Central memory CD8-positive, alpha-beta T cell (primary cell): ENCODE measurements around the gene ANXA10.

Experiments
- ATAC-seq: fragments of 150-1000 bp; cut with Tn5 transposase; replicated peaks from 2 replicates; pipeline ENCODE4 v1.10.0; 2022; ENCODE audit warnings: mild to moderate bottlenecking, moderate FRiP score, moderate number of reproducible peaks; ENCODE audit not compliant: poor library complexity, severe bottlenecking; ENCODE audit errors: extremely low read depth
- DNase-seq, 2 donors: peaks; one replicate each; pipeline ENCODE4 v3.0.0; 2021; ENCODE audit warnings: low spot score in 2 of 2
- H3K27ac Mint-ChIP-seq: one replicate; pipeline ENCODE4 v1.8.0; 2022; ENCODE audit warnings: low read depth, mild to moderate bottlenecking, moderate library complexity, mixed read lengths
- H3K27me3 Mint-ChIP-seq: one replicate; pipeline ENCODE4 v1.8.0; 2022; ENCODE audit warnings: mixed read lengths
- H3K36me3 Mint-ChIP-seq: one replicate; pipeline ENCODE4 v1.8.0; 2022; ENCODE audit warnings: mild to moderate bottlenecking, moderate library complexity, mixed read lengths; ENCODE audit not compliant: insufficient read depth
- H3K4me1 Mint-ChIP-seq: one replicate; pipeline ENCODE4 v1.8.0; 2022; ENCODE audit warnings: mixed read lengths
- H3K4me3 Mint-ChIP-seq: one replicate; pipeline ENCODE4 v1.8.0; 2022; ENCODE audit warnings: mild to moderate bottlenecking, moderate library complexity, mixed read lengths
- H3K9me3 Mint-ChIP-seq: one replicate; pipeline ENCODE4 v1.8.0; 2022; ENCODE audit warnings: mixed read lengths

Gene ANXA10

GRCh38 chr4:168221301-168221700 is 129.0 kb downstream of the ANXA10 start:
- no peak overlapping the region for H3K4me3 Mint-ChIP-seq
- ATAC-seq, result no peak
- no peaks in the 10 kb centered on the region for H3K27me3 Mint-ChIP-seq
- H3K36me3 Mint-ChIP-seq, result peaks cover 56% of the 10 kb centered on the region
- H3K9me3 Mint-ChIP-seq, result no peaks in the 10 kb centered on the region
- no peak overlapping the region for H3K27ac Mint-ChIP-seq
- no peaks in the 10 kb centered on the region for H3K4me1 Mint-ChIP-seq
- no peak for DNase-seq
